Suprapubic skin (tissue), 4 donors: Measurements from ENCODE around the gene WDR86. TPM values are rescaled to one million over a fixed set of nuclear protein-coding genes. Genes with fewer than 3 reads are reported as not detected.

Source experiments
- DNase-seq, 2 donors: peaks; one replicate each; pipeline ENCODE4 v3.0.0-alpha.2; 2019; ENCODE audit warnings: low spot score in 2 of 2
- H3K27ac ChIP-seq: fragments of 200-600 bp; sonication (generic); one replicate; pipeline ENCODE4 v1.5.1; 2019
- H3K27me3 ChIP-seq: fragments of 200-600 bp; sonication (generic); one replicate; pipeline ENCODE4 v1.5.1; 2019
- H3K36me3 ChIP-seq: fragments of 200-600 bp; sonication (generic); one replicate; pipeline ENCODE4 v1.5.1; 2019
- H3K4me1 ChIP-seq: fragments of 200-600 bp; sonication (generic); one replicate; pipeline ENCODE4 v1.5.1; 2019
- H3K4me3 ChIP-seq: fragments of 200-600 bp; sonication (generic); one replicate; pipeline ENCODE4 v1.5.1; 2019; ENCODE audit warnings: mild to moderate bottlenecking
- H3K9me3 ChIP-seq: fragments of 200-600 bp; sonication (generic); one replicate; pipeline ENCODE4 v1.5.1; 2019
- EP300 ChIP-seq: sonication (generic); formaldehyde crosslinking; IDR thresholded peaks from one replicate; pipeline ENCODE4 v1.6.1; 2017; ENCODE audit warnings: antibody characterized with exemption
- POLR2A ChIP-seq, 2 donors: fragments of 450-650 bp; IDR thresholded peaks; one replicate each; pipeline ENCODE4 v1.6.1; 2017; ENCODE audit warnings: antibody characterized with exemption in 2 of 2, mild to moderate bottlenecking in 2 of 2, moderate library complexity in 2 of 2
- POLR2AphosphoS5 ChIP-seq, 3 donors: sonication (generic); formaldehyde crosslinking; IDR thresholded peaks; one replicate each; pipeline ENCODE4 v1.6.1; 2017; ENCODE audit warnings: antibody characterized with exemption in 3 of 3
- WGBS: methylation state at CpG from one replicate; pipeline ENCODE4 v1.1.5; 2018; 5-methylcytosine and 5-hydroxymethylcytosine counted together
- total RNA-seq, 4 donors: library from RNA; depleted of rRNA; stranded (reverse); fragments of >200 nt; gene quantifications; one replicate each; pipeline ENCODE4 v1.1.0, GENCODE V29; 2016
- TF ChIP-seq, protein P1 (sequence below), 2 donors: fragments of 200-600 bp in 1 of 2; fragments of 450-650 bp in 1 of 2; sonication (generic) in 1 of 2; IDR thresholded peaks; one replicate each; pipeline ENCODE4 v1.5.1; 2016 to 2019; ENCODE audit warnings: antibody characterized with exemption in 2 of 2, mild to moderate bottlenecking in 1 of 2, moderate library complexity in 1 of 2

The WDR86 gene
- total RNA-seq, 4 donors from 2014 or later, result 0.81 to 2.8 (median 1.4) TPM; not detected in 1

GRCh38 chr7:151405056-151405455 is 4.8 kb downstream of the WDR86 start:
- H3K4me3 ChIP-seq, result no peak overlapping the region
- DNase-seq, result no peak
- 79% methylated on average over 6 of the region's 9 CpGs for WGBS
- peaks cover 24% of the 10 kb centered on the region for H3K27me3 ChIP-seq
- no peaks in the 10 kb centered on the region for H3K36me3 ChIP-seq
- H3K4me1 ChIP-seq, result peaks cover 27% of the 10 kb centered on the region
- no peak overlapping the region for H3K27ac ChIP-seq
- H3K9me3 ChIP-seq, result no peaks in the 10 kb centered on the region
- TF ChIP-seq POLR2A (IDR thresholded peaks at IDR 0.05), result no peak
- no peak for TF ChIP-seq POLR2AphosphoS5 (IDR thresholded peaks at IDR 0.05)
- TF ChIP-seq, protein P1, sequence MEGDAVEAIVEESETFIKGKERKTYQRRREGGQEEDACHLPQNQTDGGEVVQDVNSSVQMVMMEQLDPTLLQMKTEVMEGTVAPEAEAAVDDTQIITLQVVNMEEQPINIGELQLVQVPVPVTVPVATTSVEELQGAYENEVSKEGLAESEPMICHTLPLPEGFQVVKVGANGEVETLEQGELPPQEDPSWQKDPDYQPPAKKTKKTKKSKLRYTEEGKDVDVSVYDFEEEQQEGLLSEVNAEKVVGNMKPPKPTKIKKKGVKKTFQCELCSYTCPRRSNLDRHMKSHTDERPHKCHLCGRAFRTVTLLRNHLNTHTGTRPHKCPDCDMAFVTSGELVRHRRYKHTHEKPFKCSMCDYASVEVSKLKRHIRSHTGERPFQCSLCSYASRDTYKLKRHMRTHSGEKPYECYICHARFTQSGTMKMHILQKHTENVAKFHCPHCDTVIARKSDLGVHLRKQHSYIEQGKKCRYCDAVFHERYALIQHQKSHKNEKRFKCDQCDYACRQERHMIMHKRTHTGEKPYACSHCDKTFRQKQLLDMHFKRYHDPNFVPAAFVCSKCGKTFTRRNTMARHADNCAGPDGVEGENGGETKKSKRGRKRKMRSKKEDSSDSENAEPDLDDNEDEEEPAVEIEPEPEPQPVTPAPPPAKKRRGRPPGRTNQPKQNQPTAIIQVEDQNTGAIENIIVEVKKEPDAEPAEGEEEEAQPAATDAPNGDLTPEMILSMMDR (IDR thresholded peaks at IDR 0.05), result no peak
- TF ChIP-seq EP300, result no peak

GRCh38 chr7:151404216-151405011 is 5.4 kb downstream of the WDR86 start:
- TF ChIP-seq EP300 (no peak), POLR2A (IDR thresholded peaks at IDR 0.05) (no peak), POLR2AphosphoS5 (IDR thresholded peaks at IDR 0.05) (no peak)
- TF ChIP-seq, protein P1 (IDR thresholded peaks at IDR 0.05), result no peak
- WGBS, result 43% methylated on average over 15 of the region's 18 CpGs

DNA sequence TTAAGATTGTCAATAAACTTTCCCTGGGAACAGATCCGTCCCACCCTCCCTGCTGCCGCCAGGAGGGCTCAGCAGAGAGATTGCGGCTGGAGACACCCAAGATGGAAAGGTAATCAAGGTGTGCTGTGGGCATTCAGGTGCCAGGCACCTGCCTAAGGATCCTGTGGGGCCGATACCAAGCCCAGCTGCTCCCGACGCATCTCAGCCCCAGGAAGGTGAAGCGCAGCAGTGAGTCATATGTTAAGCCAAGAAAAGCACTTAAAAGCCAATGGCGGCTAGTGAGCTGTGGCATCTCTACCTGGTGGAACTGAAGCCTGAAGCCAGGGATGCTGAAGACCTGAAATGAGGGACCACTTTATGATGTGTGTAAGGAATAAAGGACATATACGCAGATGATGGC is 6.1 kb downstream of the WDR86 start:
- no peaks in the 10 kb centered on the region for H3K9me3 ChIP-seq
- H3K4me3 ChIP-seq, result no peak overlapping the region
- WGBS, result 66% methylated on average over 9 of the region's 9 CpGs
- H3K4me1 ChIP-seq, result peaks cover 14% of the 10 kb centered on the region
- no peak overlapping the region for H3K27ac ChIP-seq
- H3K27me3 ChIP-seq, result peaks cover 11% of the 10 kb centered on the region
- no peaks in the 10 kb centered on the region for H3K36me3 ChIP-seq
- no peak for DNase-seq
- TF ChIP-seq POLR2AphosphoS5 (IDR thresholded peaks at IDR 0.05) (no peak), EP300 (no peak), POLR2A (IDR thresholded peaks at IDR 0.05) (no peak)
- TF ChIP-seq, protein P1 (IDR thresholded peaks at IDR 0.05), result no peak

More at GRCh38 chr7:151404216-151405011, 5.4 kb downstream of the WDR86 start:
- Histone ChIP-seq H3K27ac (no peak overlapping the region), H3K27me3 (peaks cover 18% of the 10 kb centered on the region), H3K36me3 (no peaks in the 10 kb centered on the region), H3K9me3 (no peaks in the 10 kb centered on the region), H3K4me1 (peaks cover 21% of the 10 kb centered on the region), H3K4me3 (no peak overlapping the region)
- no peak for DNase-seq

DNA sequence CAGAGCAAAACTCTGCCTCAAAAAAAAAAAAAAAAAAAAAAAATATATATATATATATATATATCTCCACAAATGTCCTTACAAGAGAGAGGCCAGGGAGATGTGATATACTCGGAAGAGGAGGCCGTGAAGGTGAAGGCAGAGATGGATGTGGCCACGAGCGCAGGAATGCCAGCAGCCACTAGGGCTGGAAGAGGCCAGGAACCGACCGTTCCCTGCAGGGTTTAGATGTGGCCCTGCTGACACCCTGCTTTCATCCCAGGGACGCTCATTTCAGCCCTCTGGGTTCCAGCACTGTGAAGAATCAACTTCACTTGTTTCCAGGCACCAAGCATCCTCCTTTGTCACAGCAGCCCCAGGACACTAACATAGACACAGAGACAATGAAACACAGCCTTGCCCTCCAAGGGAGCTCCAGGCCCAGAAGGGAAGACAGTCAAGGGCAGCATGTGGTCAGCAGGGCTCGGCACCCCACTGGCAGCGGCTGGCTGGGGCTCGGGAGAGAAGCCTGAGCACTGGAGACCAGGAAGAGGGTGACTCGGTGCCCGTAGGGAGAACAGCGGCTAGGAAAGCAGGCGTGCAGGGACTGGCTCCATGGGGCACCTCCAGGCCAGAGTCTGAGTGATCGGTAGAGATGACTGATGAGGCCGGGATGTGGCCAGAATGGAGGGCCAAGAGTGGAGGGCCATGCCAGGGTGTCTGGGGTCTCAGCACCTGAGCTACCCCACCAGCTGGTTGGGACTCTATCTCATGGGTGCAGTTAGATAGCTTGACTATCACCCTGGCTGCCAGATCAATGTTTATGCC is 7.6 kb downstream of the WDR86 start:
- 89% methylated on average over 16 of the region's 16 CpGs for WGBS
- Histone ChIP-seq H3K36me3 (no peaks in the 10 kb centered on the region), H3K27ac (no peak overlapping the region), H3K4me3 (no peak overlapping the region), H3K9me3 (no peaks in the 10 kb centered on the region), H3K4me1 (peaks cover 11% of the 10 kb centered on the region), H3K27me3 (peaks cover 4% of the 10 kb centered on the region)
- TF ChIP-seq, protein P1 (IDR thresholded peaks at IDR 0.05), result no peak
- TF ChIP-seq EP300 (no peak), POLR2AphosphoS5 (IDR thresholded peaks at IDR 0.05) (no peak), POLR2A (IDR thresholded peaks at IDR 0.05) (no peak)
- no peak for DNase-seq
